ENCODE results near the gene SLC14A1.

The SLC14A1 gene

DNA sequence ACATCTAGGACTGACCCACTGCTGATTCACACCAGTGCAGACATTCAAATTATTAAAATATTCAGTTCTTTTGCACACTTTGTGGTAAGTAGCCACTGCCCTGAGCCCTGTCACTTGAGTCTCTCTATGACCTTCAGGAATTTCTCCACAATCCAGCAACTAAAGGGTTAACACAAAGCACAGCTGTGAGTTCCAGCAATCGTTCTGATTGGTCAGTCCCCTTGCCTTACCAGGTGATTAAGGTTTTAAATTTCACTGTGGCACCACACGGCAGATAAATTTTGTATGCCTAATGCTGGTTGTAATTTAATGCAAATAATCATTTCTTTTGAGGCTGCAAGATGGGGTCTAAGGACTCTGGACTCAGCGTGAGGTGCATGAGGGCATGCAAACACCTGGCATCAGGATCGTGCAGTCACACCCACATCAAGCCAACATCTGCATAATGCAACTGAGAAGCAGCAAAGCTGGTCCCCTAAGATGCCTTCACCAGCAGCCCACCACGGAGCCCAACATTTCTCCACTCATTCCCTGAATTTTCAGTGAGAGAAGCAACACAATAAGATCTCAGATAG lies 36.6 kb downstream of the SLC14A1 start:
- no peak for DNase-seq

DNA sequence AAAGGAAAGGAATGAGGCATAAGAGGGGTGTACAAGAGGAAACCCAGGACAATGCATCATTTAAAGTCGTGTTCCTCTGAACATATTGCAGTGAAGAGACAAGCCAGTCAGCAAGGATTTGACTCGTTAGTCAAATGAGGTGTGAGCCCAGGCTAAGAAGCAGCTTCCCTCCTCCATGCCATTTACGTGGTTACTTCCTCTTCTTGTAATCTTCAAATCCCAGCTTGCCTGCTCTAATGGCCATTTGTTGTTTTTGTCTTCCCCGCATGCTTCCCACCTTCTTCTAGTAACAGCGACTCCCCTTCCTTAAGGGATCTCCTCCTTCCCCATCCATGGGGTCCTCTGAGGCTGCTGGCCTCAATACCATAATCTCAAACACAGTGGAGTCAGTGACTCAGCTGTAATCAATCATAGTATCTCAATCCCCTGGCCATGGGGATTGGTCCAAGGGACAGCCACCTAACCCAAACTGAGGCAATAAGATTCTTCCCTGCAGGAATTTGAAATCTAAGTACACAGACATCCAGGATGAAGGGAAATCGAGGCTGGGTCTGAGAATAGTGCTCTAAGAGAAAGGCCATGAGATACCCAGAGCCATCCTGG lies 37.6 kb downstream of the SLC14A1 start:
- DNase-seq, result no peak

GRCh38 chr18:45764000-45764686 lies 40.2 kb downstream of the SLC14A1 start:
- no peak for DNase-seq

DNA sequence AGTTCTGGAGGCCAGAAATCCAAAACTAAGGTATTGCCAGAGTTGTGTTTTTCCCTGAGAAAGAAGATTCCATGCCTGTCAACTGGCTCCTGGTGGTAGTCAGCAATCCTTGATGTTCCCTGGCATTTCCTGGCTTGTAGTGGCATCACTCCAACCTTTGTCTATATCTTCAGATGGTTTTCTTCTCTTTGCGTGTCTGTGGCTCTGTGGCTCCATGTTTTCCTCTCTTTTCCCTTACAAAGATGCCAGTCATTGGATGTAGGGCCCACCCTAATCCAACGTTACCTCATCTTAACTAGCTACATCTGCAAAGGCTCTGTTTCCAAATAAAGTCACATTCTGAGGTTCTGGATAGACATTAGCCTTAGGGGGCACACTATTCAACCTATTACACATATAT lies 41.8 kb downstream of the SLC14A1 start:
- no peak for DNase-seq

- no peak for DNase-seq
Measured at GRCh38 chr18:45771587-45772480, 47.9 kb downstream of the SLC14A1 start.

- DNase-seq, result no peak
Measured at GRCh38 chr18:45774065-45774521, 50.1 kb downstream of the SLC14A1 start.

GRCh38 chr18:45775241-45775676 lies 51.3 kb downstream of the SLC14A1 start:
- no peak for DNase-seq

DNA sequence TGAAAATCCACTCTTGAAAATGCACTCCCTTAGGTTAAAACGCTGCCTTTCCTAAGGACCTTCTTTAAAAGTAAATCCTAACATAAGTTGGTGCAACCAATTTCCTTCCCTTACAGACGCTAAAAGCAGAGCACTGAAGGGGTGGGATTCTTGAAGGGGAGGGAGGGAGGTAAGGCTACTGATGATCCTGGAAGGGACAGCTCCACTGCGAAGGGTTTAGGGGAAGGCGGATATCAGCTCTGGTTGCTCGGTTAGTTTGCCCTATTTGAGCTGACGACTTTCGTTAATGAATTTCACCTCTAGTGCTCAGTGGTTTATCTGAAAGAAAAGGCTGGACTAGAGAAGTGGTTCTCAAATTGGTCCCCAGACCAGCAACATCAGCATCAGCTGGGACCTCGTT lies 51.8 kb downstream of the SLC14A1 start:
- no peak for DNase-seq

- no peak for DNase-seq
Measured at GRCh38 chr18:45777393-45777792, 53.4 kb downstream of the SLC14A1 start.

- no peak for DNase-seq
Measured at GRCh38 chr18:45780568-45780967, 56.6 kb downstream of the SLC14A1 start.

- no peak for DNase-seq
Measured at GRCh38 chr18:45782662-45783061, 58.7 kb downstream of the SLC14A1 start.

DNA sequence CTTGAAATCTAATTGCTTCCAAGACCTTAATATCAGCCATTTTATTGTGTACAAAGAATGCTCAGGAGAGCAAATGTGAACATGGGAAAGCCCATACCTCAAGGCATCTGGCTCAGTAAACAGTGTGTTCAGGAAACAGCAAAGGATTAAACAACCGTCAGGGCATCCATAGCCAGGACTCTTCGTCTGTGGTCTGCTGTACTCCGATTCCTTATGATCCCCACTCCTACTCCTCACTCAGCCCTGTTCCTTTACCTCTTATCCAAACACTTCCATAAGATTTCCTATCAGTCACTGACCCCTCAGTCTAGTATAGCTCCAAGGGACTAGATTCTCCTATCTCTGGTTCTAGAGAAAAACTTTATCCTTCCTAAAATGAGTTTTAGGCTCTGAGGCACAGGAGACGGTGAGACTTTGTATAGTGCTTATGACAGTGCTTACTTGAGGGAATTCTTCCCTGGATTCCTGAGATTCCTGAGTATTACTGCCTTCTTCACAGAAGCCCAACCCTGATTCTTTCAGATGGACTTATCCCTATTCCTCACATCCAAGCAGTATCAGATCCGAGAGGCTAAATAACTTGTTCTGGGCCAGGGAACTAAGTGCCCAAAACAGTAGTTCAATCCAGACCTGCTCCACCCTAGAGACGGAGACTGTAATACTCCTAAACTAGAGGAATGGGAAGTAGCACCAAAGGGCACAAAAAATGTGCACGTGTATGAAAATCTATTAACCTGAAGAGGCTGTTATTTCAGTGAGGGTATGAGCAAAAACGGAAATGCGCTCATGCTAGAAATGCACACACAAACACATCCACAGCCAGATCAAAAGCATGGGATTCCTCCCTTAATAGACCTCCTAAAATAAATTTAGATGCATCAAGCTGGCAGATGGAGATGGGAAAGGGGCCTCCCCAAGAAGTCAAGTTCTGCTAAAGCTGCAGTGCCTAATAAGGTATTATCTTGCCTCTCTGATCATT lies 59.4 kb downstream of the SLC14A1 start:
- no peak for DNase-seq

DNA sequence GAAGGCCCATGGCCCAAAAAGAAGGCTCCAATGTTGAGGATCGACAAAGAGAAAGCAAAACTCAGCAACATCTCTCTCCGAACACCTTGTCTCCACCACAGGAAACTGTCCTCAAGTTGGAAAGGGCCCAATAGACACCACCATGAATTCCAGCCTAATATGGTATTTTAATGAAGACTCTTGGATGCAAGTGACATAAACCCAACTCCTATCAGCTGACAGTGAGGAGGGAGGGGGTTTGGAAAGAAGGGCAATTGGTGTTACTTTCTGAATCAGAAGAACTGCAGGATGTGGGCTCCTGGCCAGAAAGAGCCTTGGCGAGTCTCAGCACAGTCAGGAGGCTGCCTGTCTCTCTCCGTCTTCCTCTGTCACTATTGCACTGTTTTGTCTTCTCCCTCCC lies 61.2 kb downstream of the SLC14A1 start:
- DNase-seq, result no peak

DNA sequence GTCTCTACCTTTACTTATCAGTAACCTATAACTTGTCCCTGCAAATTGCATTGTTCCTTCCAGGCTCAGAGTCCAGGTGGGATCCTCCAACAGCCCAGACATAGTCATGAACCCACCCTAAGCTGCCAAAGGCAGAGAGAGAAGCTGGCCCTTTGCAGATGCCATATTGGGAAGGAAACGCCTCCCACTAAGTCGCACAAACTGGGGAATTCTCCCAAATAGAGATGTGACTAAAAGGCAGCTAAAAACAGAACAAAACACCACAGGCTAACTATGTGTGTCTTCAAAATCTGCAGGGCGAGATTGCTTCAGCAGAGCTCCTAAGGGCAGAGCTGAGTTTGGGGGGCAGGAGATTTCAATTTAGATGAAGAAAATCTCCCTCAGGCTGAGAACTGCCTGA lies 63.0 kb downstream of the SLC14A1 start:
- no peak for DNase-seq

DNA sequence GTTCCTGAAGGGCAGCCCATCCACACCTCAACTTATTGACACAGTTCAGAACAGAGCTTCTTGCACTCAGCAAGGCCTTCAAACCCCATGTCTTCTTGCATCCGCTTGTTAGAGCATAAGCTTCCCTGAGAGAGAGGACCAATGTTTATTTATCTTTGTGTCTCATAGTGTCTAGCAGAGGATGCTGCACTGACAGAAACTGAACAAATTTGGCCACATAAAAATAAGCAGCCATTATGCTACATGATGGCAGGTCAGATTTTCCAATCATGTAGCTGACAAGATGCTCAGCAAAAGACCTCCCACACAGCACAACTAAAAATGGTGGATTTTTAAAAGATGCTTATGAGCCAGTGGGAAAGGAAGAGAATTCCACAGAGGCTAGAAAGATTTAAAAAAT lies 63.4 kb downstream of the SLC14A1 start:
- DNase-seq, result no peak

- DNase-seq, result no peak
Measured at GRCh38 chr18:45788861-45789260, 64.9 kb downstream of the SLC14A1 start.

GRCh38 chr18:45792506-45793263 lies 68.7 kb downstream of the SLC14A1 start:
- DNase-seq, result no peak

GRCh38 chr18:45793264-45793965 lies 69.4 kb downstream of the SLC14A1 start:
- DNase-seq, result no peak

GRCh38 chr18:45801416-45802004 lies 77.5 kb downstream of the SLC14A1 start:
- DNase-seq, result no peak

All from NCI-H1694 treated with DMSO at 0.1 percent for 48 hours (cell line).